ENCODE results near the gene DNAH17. TPM values are rescaled to one million over a fixed set of nuclear protein-coding genes. Genes with fewer than 3 reads are reported as not detected.

The DNAH17 gene
- total RNA-seq, 2 donors from 2014 or later, result 0.04 TPM; not detected in 1

- Histone ChIP-seq H3K4me1 (no peaks in the 10 kb centered on the region), H3K4me3 (no peak overlapping the region), H3K36me3 (no peaks in the 10 kb centered on the region), H3K9me3 (no peaks in the 10 kb centered on the region), H3K27ac (no peak overlapping the region), H3K27me3 (no peaks in the 10 kb centered on the region)
- no peak for DNase-seq (ENCODE audit: low spot score)
- TF ChIP-seq, protein P1, sequence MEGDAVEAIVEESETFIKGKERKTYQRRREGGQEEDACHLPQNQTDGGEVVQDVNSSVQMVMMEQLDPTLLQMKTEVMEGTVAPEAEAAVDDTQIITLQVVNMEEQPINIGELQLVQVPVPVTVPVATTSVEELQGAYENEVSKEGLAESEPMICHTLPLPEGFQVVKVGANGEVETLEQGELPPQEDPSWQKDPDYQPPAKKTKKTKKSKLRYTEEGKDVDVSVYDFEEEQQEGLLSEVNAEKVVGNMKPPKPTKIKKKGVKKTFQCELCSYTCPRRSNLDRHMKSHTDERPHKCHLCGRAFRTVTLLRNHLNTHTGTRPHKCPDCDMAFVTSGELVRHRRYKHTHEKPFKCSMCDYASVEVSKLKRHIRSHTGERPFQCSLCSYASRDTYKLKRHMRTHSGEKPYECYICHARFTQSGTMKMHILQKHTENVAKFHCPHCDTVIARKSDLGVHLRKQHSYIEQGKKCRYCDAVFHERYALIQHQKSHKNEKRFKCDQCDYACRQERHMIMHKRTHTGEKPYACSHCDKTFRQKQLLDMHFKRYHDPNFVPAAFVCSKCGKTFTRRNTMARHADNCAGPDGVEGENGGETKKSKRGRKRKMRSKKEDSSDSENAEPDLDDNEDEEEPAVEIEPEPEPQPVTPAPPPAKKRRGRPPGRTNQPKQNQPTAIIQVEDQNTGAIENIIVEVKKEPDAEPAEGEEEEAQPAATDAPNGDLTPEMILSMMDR (IDR thresholded peaks at IDR 0.05), result no peak
These were observed 48.7 kb downstream of the DNAH17 start for GRCh38 chr17:78528541-78528940.

DNA sequence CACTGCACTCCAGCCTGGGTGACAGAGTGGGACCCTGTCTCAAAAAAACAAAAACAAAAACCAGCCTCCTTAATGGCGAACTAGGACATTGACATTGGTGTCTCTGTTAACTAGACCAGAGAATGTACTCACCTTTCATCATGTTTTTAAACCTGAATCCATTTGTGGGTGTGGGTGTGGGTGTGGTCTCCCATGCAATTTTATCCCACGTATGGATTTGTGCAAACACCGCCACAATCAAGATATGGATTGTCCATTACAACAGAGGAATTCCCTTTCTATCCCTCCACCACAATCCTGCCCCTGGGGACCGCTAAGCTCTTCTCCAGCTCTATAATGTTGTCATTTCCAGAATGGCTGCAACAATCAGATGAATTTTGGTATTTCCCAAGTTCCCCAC, 49.9 kb downstream of the DNAH17 start:
- H3K4me3 ChIP-seq, result no peak overlapping the region
- no peaks in the 10 kb centered on the region for H3K9me3 ChIP-seq
- H3K27ac ChIP-seq, result no peak overlapping the region
- no peaks in the 10 kb centered on the region for H3K36me3 ChIP-seq
- DNase-seq (ENCODE audit: low spot score), result no peak
- H3K27me3 ChIP-seq, result no peaks in the 10 kb centered on the region
- TF ChIP-seq, protein P1 (IDR thresholded peaks at IDR 0.05), result no peak
- no peaks in the 10 kb centered on the region for H3K4me1 ChIP-seq

- TF ChIP-seq, protein P1 (IDR thresholded peaks at IDR 0.05), result no peak
- DNase-seq (ENCODE audit: low spot score), result no peak
- no peaks in the 10 kb centered on the region for H3K9me3 ChIP-seq
- no peak overlapping the region for H3K27ac ChIP-seq
- H3K36me3 ChIP-seq, result no peaks in the 10 kb centered on the region
- H3K4me3 ChIP-seq, result no peak overlapping the region
- no peaks in the 10 kb centered on the region for H3K4me1 ChIP-seq
- no peaks in the 10 kb centered on the region for H3K27me3 ChIP-seq
These were observed 50.8 kb downstream of the DNAH17 start for GRCh38 chr17:78526231-78527025.

GRCh38 chr17:78525511-78526160, 51.6 kb downstream of the DNAH17 start:
- H3K4me1 ChIP-seq, result no peaks in the 10 kb centered on the region
- TF ChIP-seq, protein P1 (IDR thresholded peaks at IDR 0.05), result no peak
- no peak overlapping the region for H3K4me3 ChIP-seq
- no peaks in the 10 kb centered on the region for H3K9me3 ChIP-seq
- H3K27ac ChIP-seq, result no peak overlapping the region
- H3K27me3 ChIP-seq, result no peaks in the 10 kb centered on the region
- no peak for DNase-seq (ENCODE audit: low spot score)
- H3K36me3 ChIP-seq, result no peaks in the 10 kb centered on the region

GRCh38 chr17:78524870-78525510, 52.2 kb downstream of the DNAH17 start:
- no peaks in the 10 kb centered on the region for H3K4me1 ChIP-seq
- H3K4me3 ChIP-seq, result no peak overlapping the region
- no peaks in the 10 kb centered on the region for H3K27me3 ChIP-seq
- H3K27ac ChIP-seq, result no peak overlapping the region
- no peaks in the 10 kb centered on the region for H3K9me3 ChIP-seq
- no peak for DNase-seq (ENCODE audit: low spot score)
- H3K36me3 ChIP-seq, result no peaks in the 10 kb centered on the region
- TF ChIP-seq, protein P1 (IDR thresholded peaks at IDR 0.05), result no peak

All from right atrium auricular region (tissue), 2 donors.